GM12872 (cell line): ENCODE measurements around the gene EXOC4.

Experiments
- CTCF ChIP-seq: IDR thresholded peaks from 3 replicates; pipeline ENCODE4 v1.5.1; 2011; ENCODE audit warnings: low read depth, mild to moderate bottlenecking, low read length, moderate library complexity; ENCODE audit not compliant: insufficient read depth

The EXOC4 gene

GRCh38 chr7:133753513-133753912 lies 500.6 kb downstream of the EXOC4 start:
- TF ChIP-seq CTCF = no peak

DNA sequence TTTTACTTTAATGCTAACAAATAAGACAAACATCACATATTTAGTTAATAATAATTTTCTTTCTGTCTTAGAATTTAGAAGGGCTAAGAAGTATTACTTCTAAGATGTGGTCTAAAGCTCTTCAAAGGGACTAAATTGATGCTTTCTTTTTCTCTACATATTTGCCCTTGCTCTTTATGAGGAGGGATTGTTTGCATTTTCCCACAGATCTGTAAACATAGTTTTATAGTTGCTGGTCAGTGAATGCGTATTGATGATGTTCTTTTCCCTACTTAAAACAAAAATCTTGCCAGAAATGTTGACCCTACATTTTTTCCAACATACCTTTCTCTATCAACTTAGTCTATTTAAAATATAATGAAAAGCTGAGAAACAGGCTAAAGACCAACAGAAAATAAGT lies 501.8 kb downstream of the EXOC4 start:
- no peak for TF ChIP-seq CTCF

DNA sequence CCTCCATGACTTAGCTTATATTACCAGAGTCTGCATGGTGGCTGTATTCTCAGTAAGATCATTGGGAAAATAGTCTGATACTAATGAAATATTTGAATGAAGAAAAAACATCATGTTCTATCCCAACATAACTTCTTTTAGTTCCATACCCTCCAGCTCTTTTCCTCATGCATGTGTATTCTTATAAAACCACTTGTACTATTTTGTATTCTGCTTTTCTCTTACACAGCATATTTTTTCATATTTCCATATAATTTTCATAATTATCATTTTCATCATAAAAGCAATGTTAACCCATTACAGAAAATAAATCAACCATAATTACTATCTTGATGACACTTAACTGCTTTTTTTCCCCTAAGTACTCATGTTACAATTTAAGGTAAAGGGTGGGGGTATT lies 503.0 kb downstream of the EXOC4 start:
- no peak for TF ChIP-seq CTCF

DNA sequence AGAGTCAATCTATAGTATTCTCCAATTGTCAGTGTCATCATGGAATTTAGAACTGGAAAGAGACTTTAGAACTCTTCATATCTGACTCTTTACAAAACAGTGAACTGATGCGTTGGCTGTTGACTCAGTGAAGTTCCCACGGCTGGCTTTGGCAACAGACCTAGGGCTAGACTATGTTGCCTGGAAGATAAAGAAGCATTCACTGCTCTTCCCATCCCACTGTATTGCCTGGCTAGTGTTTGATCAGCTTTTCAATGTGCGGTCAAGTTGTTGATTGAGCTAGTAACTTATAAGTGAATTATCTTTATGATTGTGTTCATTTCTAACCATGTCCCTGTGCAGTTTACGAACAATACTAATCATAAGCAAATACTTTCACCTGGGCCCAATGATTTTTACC lies 508.6 kb downstream of the EXOC4 start:
- TF ChIP-seq CTCF = no peak

DNA sequence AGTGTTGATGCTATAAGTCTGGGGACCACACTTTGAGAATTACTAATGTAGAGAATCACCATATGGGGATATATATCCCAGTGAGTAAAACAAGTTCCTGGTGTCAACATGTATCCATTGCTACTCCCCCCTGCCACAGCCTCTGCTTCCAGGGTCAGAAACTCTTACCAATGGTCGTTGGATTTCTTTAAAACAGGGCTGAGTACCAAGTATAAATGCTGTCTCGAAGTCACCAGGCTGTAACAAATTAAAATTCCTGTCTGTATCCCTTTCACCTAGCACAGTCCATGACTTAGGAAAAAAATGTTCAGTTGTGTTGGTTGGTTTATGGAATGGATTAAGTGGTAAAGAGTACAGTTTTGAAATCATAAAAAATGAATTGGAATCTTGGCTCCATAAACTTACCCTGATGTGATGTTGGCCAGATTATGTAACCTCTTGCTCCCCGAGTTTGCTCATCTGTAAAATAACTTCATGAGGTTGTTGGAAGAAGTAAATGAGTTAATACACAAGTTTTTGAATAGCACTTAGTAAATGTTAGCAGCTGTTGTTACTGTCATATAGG lies 510.3 kb downstream of the EXOC4 start:
- TF ChIP-seq CTCF = no peak

DNA sequence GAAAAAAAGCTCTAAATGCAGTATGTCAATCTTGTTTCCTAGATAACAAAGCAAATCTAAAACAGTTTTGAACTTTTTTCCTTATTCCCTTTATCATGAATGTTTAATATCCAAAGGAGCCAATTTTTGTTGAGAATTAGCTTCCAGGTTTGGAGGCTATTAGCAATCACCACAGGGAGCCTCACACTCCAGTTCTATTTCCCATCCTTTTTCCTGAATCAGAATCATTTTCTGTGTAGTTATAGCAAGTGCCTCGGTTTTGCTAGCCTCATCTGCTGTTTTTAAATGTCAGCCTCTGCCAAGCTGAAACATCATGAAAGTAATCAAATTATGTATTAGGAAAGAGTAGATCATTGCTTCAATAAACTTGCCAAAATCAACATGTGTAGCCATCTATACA lies 516.8 kb downstream of the EXOC4 start:
- no peak for TF ChIP-seq CTCF

GRCh38 chr7:133770863-133771492 lies 518.1 kb downstream of the EXOC4 start:
- TF ChIP-seq CTCF = no peak
